Measurements from ENCODE around the gene ST3GAL6.

The ST3GAL6 gene
- total RNA-seq = 1.3 to 3.8 reads per million in 2 donors

- DNase-seq = no peak
Measured at GRCh38 chr3:98763076-98763475, at the start of gene ST3GAL6. TSS of gene ST3GAL6 (plus strand) at chr3:98763340. CDS start at chr3:98768441, 5,101 bp downstream.

GRCh38 chr3:98713984-98714383, 49.2 kb upstream of the ST3GAL6 start:
- no peak for DNase-seq

GRCh38 chr3:98717584-98717983, 45.6 kb upstream of the ST3GAL6 start:
- DNase-seq = no peak

- DNase-seq = no peak
Measured at GRCh38 chr3:98718730-98719129, 44.4 kb upstream of the ST3GAL6 start.

GRCh38 chr3:98721776-98722175, 41.4 kb upstream of the ST3GAL6 start:
- DNase-seq = no peak

- no peak for DNase-seq
Measured at GRCh38 chr3:98722389-98722788, 40.8 kb upstream of the ST3GAL6 start.

GRCh38 chr3:98725352-98725751, 37.8 kb upstream of the ST3GAL6 start:
- DNase-seq = no peak

GRCh38 chr3:98726084-98726483, 37.1 kb upstream of the ST3GAL6 start:
- no peak for DNase-seq

- DNase-seq = no peak
Measured at GRCh38 chr3:98727638-98728037, 35.5 kb upstream of the ST3GAL6 start.

- DNase-seq = no peak
Measured at GRCh38 chr3:98728672-98729071, 34.5 kb upstream of the ST3GAL6 start.

- no peak for DNase-seq
Measured at GRCh38 chr3:98730338-98730737, 32.8 kb upstream of the ST3GAL6 start.

- no peak for DNase-seq
Measured at GRCh38 chr3:98730886-98731537, 32.1 kb upstream of the ST3GAL6 start.

- DNase-seq = no peak
Measured at GRCh38 chr3:98731720-98732285, 31.3 kb upstream of the ST3GAL6 start.

GRCh38 chr3:98732286-98733052, 30.7 kb upstream of the ST3GAL6 start:
- DNase-seq = no peak

GRCh38 chr3:98733053-98733811, 29.9 kb upstream of the ST3GAL6 start:
- DNase-seq = no peak

- DNase-seq = no peak
Measured at GRCh38 chr3:98733812-98734281, 29.3 kb upstream of the ST3GAL6 start.

- no peak for DNase-seq
Measured at GRCh38 chr3:98734306-98734705, 28.8 kb upstream of the ST3GAL6 start.

GRCh38 chr3:98734735-98735134, 28.4 kb upstream of the ST3GAL6 start:
- no peak for DNase-seq

GRCh38 chr3:98735296-98735695, 27.8 kb upstream of the ST3GAL6 start:
- no peak for DNase-seq

- no peak for DNase-seq
Measured at GRCh38 chr3:98735761-98736269, 27.3 kb upstream of the ST3GAL6 start.

GRCh38 chr3:98737301-98737700, 25.8 kb upstream of the ST3GAL6 start:
- no peak for DNase-seq

- no peak for DNase-seq
Measured at GRCh38 chr3:98739266-98739665, 23.9 kb upstream of the ST3GAL6 start.

GRCh38 chr3:98740324-98740723, 22.8 kb upstream of the ST3GAL6 start:
- DNase-seq = no peak

Measured in activated gamma-delta T cell (primary cell).